ENCODE results near the gene APOLD1.
"Not testable (repeated sequence)": the region's sequence is repeated elsewhere in the genome, so short reads cannot be mapped to it uniquely, and the experiment has no call there.

APOLD1 gene

DNA sequence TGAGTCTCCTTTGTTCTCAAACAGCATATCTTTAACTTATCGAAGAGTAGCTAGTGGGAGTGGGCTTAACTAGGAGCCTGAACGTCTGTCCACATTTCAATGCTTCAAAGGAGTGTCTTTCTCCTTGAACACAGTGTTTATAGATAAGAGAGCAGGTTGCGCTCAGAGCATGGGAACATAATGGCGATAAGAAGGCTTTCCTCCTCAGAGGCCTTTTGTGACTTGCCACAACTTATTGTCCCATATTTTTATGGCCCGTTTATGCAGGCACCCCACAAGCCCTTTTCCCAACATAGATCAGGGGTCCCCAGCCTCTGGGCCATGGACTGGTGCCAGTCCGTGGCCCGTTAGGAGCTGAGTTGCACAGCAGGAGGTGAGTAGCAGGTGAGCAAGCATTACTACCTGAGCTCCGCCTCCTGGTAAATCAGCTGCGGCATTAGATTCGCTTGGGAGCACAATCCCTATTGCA is 25.1 kb downstream of the APOLD1 start:
- no peak for DNase-seq

- DNase-seq: no peak
Observed at GRCh38 chr12:12811343-12811742, 25.9 kb downstream of the APOLD1 start.

GRCh38 chr12:12812174-12812573 is 26.7 kb downstream of the APOLD1 start:
- no peak for DNase-seq

DNA sequence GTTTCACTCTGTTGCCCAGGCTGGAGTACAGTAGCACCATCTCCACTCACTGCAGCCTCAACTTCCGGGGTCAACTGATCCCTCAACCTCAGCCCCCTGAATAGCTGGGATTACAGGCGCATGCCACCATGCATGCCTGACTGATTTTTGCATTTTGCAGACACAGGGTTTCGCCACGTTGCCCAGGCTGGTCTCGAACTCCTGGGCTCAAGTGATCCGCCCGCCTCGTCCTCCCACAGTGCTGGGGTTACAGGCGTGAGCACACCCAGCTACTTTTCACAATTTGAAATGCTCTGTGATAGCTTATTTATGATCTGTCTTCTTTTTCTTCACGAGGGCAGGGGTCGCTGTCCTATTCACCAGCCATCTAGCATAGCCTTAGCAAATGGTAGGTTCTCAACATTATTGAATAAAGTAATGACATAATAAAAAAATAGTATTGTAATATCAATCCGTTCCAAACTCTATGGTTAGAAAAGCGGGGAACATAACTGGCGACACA is 27.2 kb downstream of the APOLD1 start:
- no peak for DNase-seq

- peak; percentile 99 for DNase-seq
Observed at GRCh38 chr12:12813120-12814101, 28.0 kb downstream of the APOLD1 start, which contains the start of gene DDX47. DDX47 (plus strand) TSS chr12:12813346; CDS start chr12:12813368, 22 bp downstream.

DNA sequence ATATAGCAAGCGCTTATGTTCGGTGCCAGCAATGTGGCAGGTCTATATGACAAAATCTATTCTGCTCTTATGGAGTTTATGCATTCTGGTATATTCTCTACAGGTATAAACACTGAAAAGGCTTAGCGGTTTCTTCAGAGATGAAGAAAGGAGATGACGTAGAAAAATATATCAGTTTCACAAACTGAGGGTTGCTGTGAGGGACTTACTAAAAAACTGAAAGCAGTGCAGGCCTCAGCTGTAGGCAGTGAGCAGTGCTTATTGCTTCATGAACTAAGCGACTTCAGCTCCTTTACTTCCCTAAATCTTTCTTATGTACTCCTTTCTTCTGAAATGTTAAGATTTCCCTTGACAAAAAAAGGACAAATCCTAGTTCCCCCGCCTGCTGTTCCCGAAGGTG is 32.2 kb downstream of the APOLD1 start:
- no peak for DNase-seq

- no peak for DNase-seq
Observed at GRCh38 chr12:12818701-12819100, 33.2 kb downstream of the APOLD1 start.

DNA sequence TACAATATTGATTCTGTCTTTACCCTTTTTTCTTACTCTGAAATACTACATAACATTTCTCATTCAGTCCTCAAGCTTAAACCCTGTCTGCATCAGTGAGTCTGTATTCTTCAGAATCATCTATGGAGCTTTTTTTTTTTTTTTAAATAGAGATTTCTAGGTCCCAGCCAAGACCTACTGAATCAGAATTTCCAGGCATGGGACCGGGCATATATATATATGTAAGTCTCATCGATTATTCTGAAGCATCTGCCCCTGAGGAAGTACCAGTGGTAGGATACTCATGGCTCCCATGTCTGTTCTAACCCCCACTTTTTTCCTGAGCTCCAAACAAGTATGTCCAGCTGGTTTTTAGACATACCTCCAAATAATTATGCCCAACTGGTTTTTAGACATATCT is 33.8 kb downstream of the APOLD1 start:
- no peak for DNase-seq

DNA sequence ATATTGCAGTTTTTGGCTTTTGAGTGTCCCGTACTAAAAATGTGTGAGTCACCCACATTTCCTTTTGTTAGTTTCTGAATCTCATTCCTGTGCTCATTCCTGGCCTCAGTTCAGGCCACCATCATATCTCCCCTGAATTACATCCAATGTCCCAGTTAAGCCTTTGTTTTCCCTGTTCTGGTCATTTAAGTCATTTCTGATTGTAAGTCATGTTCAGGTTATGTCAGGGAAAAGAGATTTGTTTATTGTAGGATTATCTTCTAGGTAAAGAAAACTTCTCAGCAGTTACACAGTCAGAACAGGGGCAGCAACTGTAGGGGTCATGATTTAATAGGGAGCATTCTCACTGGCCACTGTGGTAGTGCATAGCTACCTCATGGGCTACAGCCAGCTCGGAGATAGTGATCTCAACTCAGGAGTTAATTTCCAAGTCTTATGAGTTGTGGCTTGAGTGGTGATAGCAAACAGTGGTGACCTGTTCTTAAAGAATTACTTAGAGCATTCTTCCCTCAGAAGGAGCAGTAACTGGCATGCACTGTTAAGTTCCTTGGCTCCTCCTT is 34.4 kb downstream of the APOLD1 start:
- DNase-seq: no peak

DNA sequence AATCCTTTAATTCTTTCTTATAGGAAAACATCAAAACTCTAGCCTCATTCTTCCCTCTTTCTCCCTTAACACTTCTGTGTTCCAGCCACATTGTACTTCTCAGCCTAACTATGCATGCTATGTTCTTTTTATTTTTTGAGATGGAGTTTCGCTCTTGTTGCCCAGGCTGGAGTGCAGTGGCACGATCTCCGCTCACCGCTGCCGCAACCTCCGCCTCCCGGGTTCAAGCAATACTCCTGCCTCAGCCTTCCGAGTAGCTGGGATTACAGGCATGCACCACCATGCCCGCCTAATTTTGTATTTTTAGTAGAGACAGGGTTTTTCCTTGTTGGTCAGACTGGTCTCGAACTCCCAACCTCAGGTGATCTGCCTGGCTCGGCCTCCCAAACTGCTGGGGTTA is 34.9 kb downstream of the APOLD1 start:
- not testable (repeated sequence) for DNase-seq

DNA sequence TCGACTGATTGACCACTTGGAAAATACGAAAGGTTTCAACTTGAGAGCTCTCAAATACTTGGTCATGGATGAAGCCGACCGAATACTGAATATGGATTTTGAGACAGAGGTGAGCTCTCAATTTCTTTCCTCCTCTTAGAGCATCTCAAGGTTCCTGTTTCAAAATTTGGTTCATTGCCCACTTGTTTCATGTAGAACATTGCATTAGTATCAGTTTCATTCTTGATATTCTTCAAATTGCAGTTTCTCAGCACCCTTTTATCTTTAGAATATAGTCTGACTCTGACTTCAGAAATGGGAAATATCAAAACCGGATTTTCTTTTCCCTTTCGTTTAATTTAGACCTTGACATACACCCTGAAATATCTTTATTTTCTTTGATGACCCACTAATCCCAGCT is 36.5 kb downstream of the APOLD1 start:
- DNase-seq: no peak

GRCh38 chr12:12822886-12823285 is 37.4 kb downstream of the APOLD1 start:
- DNase-seq: no peak

GRCh38 chr12:12823300-12823699 is 37.8 kb downstream of the APOLD1 start:
- no peak for DNase-seq

GRCh38 chr12:12823811-12824210 is 38.4 kb downstream of the APOLD1 start:
- DNase-seq: no peak

DNA sequence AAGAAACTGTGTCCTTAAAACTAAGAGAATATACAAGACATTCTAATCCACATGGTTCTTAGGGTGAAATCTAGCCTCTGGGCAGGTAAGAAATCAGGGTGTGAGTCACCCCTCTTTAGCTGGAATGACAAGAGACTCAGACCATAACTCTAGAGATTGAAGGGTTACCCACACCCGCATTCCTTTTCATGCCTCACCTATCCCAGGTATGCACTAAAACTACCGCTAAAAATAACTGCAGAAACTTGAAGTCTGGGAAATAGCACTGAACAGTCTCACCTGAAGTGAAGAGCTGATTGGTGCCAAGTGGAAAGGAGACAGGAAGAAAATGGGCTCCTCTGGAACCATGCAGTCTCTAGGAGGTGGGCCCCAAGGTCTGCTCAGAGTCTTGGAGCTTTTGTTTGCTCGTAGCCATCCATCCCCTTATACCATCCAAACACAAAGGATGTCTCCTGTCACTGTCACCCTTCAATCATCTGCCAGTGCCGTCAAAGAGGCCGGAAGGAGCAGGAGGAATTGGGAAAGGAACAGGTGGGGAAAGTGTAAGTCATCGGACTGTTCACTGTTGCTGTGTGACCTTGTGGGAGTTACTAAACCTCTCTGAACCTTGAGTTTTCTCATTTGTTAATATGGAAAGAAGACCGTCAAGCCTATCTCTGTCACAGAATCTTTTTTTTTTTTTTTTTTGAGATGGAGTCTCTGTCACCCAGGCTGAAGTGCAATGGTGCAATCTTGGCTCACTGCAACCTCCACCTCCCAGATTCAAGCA is 50.1 kb downstream of the APOLD1 start:
- DNase-seq: no peak

GRCh38 chr12:12836571-12836970 is 51.1 kb downstream of the APOLD1 start:
- DNase-seq: no peak

DNA sequence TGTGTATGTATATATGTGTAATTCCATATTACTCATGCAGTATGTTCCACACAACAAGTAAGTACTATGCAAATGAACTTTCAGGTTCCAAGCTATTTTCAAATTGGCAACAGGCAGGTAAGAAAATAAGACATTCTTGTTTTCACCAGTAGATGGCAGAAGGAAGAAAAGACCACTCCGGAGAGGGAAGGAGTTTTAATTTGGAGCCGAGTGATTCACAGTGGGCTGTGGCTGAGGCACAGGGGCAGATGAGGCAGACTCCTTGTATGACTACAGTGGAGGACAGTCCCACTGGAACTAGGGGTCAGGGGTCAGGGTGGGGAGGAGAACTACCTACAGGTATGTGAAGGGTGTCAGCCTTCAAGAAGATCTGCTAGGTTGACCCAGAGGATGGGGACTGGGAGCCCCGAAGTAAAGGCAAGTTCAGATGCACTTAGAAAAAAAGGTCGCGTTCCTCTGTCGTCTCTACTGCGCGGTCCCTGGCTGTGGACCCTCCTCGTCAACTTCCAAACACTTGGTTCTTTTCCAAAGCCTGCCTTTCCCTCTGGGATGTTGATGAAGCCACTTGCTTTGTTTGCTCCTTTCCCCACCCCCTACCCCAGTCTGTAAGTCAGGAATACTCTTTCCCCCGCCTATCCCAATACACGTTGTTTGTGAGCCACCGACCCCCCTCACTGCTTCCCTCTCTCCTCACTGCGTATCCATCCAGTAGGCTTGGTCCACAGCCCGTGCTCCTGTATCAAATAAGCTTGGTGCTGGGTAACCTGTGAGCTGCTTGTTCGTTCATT is 51.8 kb downstream of the APOLD1 start:
- peak; percentile 36 for DNase-seq

DNA sequence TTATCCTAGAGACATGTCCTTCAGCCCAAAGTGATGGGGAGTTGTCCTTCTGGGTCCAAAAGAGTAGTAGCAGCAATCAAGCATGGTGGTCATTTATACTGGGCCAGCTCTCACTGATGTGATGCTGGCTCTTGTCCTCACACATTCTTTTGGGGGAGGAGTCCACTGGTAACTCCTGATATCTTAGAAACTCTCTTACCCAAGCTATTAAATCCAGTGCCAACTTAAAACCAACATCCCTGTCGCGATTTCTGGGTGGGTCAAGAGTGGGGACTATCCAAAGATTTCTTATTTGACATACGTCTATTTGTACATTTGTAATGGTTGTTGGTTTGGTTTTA is 52.3 kb downstream of the APOLD1 start:
- no peak for DNase-seq

- DNase-seq: no peak
Observed at GRCh38 chr12:12839003-12839395, 53.5 kb downstream of the APOLD1 start.

- not testable (repeated sequence) for DNase-seq
Observed at GRCh38 chr12:12839439-12839838, 54.0 kb downstream of the APOLD1 start.

- DNase-seq: no peak
Observed at GRCh38 chr12:12839873-12840579, 54.6 kb downstream of the APOLD1 start.

GRCh38 chr12:12840580-12840899 is 55.1 kb downstream of the APOLD1 start:
- no peak for DNase-seq

Data from activated CD8-positive, alpha-beta memory T cell treated with anti-CD3 and anti-CD28 coated beads, Interleukin-2, amount 50 U/mL, for 4 hours (primary cell).